ENCODE measurements around the gene GRK5.

GRCh38 chr10:119166564-119166963 lies 40.8 kb upstream of the GRK5 start:
- no peak for TF ChIP-seq EZH2 (IDR thresholded peaks at IDR 0.05; ENCODE audit: insufficient read depth, poor library complexity, severe bottlenecking)
- TF ChIP-seq EZH2phosphoT487 (IDR thresholded peaks at IDR 0.05; ENCODE audit: insufficient read depth, low read depth), result no peak
